ENCODE measurements around the gene AHDC1. TPM values are rescaled to one million over a fixed set of nuclear protein-coding genes. Genes with fewer than 3 reads are reported as not detected.

AHDC1 gene
- total RNA-seq, 2 experiments from 2014 or later = 6.5 to 13.8 TPM

GRCh38 chr1:27638805-27639204 is 34.9 kb upstream of the AHDC1 start:
- POLR2A ChIA-PET = no interaction called here
- no peaks in the 10 kb centered on the region for H3K9me3 ChIP-seq (ENCODE audit: low read length)

GRCh38 chr1:27638047-27638734 is 34.2 kb upstream of the AHDC1 start:
- ChIA-PET CTCF (ENCODE audit: unreplicated experiment) (no interaction called here), POLR2A (no interaction called here)
- no TSS peak for BruUV-seq (replicated peaks)
- no peak overlapping the region for H2AFZ ChIP-seq (ENCODE audit: low read length)
- TF ChIP-seq CTCF (conservative IDR thresholded peaks at IDR 0.05; ENCODE audit: low read length) = no peak
- TF ChIP-seq EZH2phosphoT487 (IDR thresholded peaks at IDR 0.05; ENCODE audit: borderline replicate concordance, low read depth, low read length) = no peak
- H3K4me3 ChIP-seq (ENCODE audit: low read depth, low read length, poor library complexity, severe bottlenecking) = no peak overlapping the region
- intact Hi-C loops (cut with micrococcal nuclease; ENCODE audit: unreplicated experiment) = no loop called here
- no peaks in the 10 kb centered on the region for H3K9me3 ChIP-seq (ENCODE audit: low read length)
- no peaks in the 10 kb centered on the region for H3K36me3 ChIP-seq (ENCODE audit: insufficient read depth, low read length)
- H3K27ac ChIP-seq (ENCODE audit: low read depth, low read length, poor library complexity, severe bottlenecking) = no peak overlapping the region
- no peaks in the 10 kb centered on the region for H3K9me2 ChIP-seq (ENCODE audit: insufficient read depth, low read length)
- no peaks in the 10 kb centered on the region for H4K20me1 ChIP-seq (ENCODE audit: insufficient read depth, low read length)
- H3K79me2 ChIP-seq (ENCODE audit: insufficient read depth, low read depth, low read length) = no peaks in the 10 kb centered on the region
- H3K4me2 ChIP-seq (ENCODE audit: low read length) = no peak overlapping the region
- DNase-seq (ENCODE audit: low spot score) = no peak
- peaks cover 13% of the 10 kb centered on the region for H3K4me1 ChIP-seq (ENCODE audit: insufficient read depth, low read length, poor library complexity, severe bottlenecking)

More at GRCh38 chr1:27638805-27639204, 34.9 kb upstream of the AHDC1 start:
- H2AFZ ChIP-seq (ENCODE audit: low read length) = no peak overlapping the region
- TF ChIP-seq CTCF (conservative IDR thresholded peaks at IDR 0.05; ENCODE audit: low read length) = no peak
- TF ChIP-seq EZH2phosphoT487 (IDR thresholded peaks at IDR 0.05; ENCODE audit: borderline replicate concordance, low read depth, low read length) = no peak
- no TSS peak for BruUV-seq (replicated peaks)
- peaks cover 12% of the 10 kb centered on the region for H3K4me1 ChIP-seq (ENCODE audit: insufficient read depth, low read length, poor library complexity, severe bottlenecking)
- no peaks in the 10 kb centered on the region for H4K20me1 ChIP-seq (ENCODE audit: insufficient read depth, low read length)
- H3K36me3 ChIP-seq (ENCODE audit: insufficient read depth, low read length) = no peaks in the 10 kb centered on the region
- CTCF ChIA-PET (ENCODE audit: unreplicated experiment) = no interaction called here
- no peak for DNase-seq (ENCODE audit: low spot score)
- H3K4me2 ChIP-seq (ENCODE audit: low read length) = no peak overlapping the region
- no peaks in the 10 kb centered on the region for H3K79me2 ChIP-seq (ENCODE audit: insufficient read depth, low read depth, low read length)
- H3K9me2 ChIP-seq (ENCODE audit: insufficient read depth, low read length) = no peaks in the 10 kb centered on the region
- H3K4me3 ChIP-seq (ENCODE audit: low read depth, low read length, poor library complexity, severe bottlenecking) = no peak overlapping the region
- no peak overlapping the region for H3K27ac ChIP-seq (ENCODE audit: low read depth, low read length, poor library complexity, severe bottlenecking)
- intact Hi-C loops (cut with micrococcal nuclease; ENCODE audit: unreplicated experiment) = no loop called here

- Histone ChIP-seq H2AFZ (ENCODE audit: low read length) (no peak overlapping the region), H3K9me2 (ENCODE audit: insufficient read depth, low read length) (no peaks in the 10 kb centered on the region), H3K4me3 (ENCODE audit: low read depth, low read length, poor library complexity, severe bottlenecking) (no peak overlapping the region), H3K4me2 (ENCODE audit: low read length) (no peak overlapping the region), H3K9me3 (ENCODE audit: low read length) (no peaks in the 10 kb centered on the region), H4K20me1 (ENCODE audit: insufficient read depth, low read length) (no peaks in the 10 kb centered on the region), H3K36me3 (ENCODE audit: insufficient read depth, low read length) (no peaks in the 10 kb centered on the region), H3K27ac (ENCODE audit: low read depth, low read length, poor library complexity, severe bottlenecking) (no peak overlapping the region), H3K79me2 (ENCODE audit: insufficient read depth, low read depth, low read length) (no peaks in the 10 kb centered on the region), H3K4me1 (ENCODE audit: insufficient read depth, low read length, poor library complexity, severe bottlenecking) (peaks cover 40% of the 10 kb centered on the region)
- intact Hi-C loops (cut with micrococcal nuclease; ENCODE audit: unreplicated experiment) = no loop called here
- DNase-seq (ENCODE audit: low spot score) = no peak
- TF ChIP-seq CTCF (conservative IDR thresholded peaks at IDR 0.05; ENCODE audit: low read length) = no peak
- no peak for TF ChIP-seq EZH2phosphoT487 (IDR thresholded peaks at IDR 0.05; ENCODE audit: borderline replicate concordance, low read depth, low read length)
- ChIA-PET CTCF (ENCODE audit: unreplicated experiment) (no interaction called here), POLR2A (interaction anchor here (0.6 to 0.7 kb wide), 3 partner anchors 7 to 257 kb away, joined by 3 to 4 read pairs (median 4); no protein-coding TSS in a partner anchor)
- BruUV-seq (replicated peaks) = no TSS peak
These were observed 31.6 kb upstream of the AHDC1 start for GRCh38 chr1:27635396-27636142.
